Heart right ventricle (tissue), 16 donors: ENCODE measurements around the gene UCP2. TPM values are rescaled to one million over a fixed set of nuclear protein-coding genes. Genes with fewer than 3 reads are reported as not detected.

ENCODE experiments used
- ATAC-seq, 8 donors: fragments of 200-7000 bp; cut with Tn5 transposase; one replicate each; pipeline ENCODE4 v1.9.1; 2020; ENCODE audit warnings: mild to moderate bottlenecking in 8 of 8, moderate library complexity in 8 of 8, moderate number of reproducible peaks in 1 of 8
- DNase-seq, 2 donors: peaks; one replicate each; pipeline ENCODE4 v3.0.0-alpha.2; 2020
- H3K27ac ChIP-seq, 10 donors: fragments of 200-600 bp; sonication (generic) in 2 of 10; one replicate each; pipeline versions ENCODE4 v1.5.0 to v1.8.0; 2020 to 2022; ENCODE audit warnings: mild to moderate bottlenecking in 3 of 10
- H3K27me3 ChIP-seq, 7 donors: fragments of 200-600 bp; one replicate each; pipeline ENCODE4 v1.8.0; 2021 to 2022; ENCODE audit warnings: mild to moderate bottlenecking in 2 of 7
- H3K36me3 ChIP-seq, 9 donors: fragments of 200-600 bp; sonication (generic) in 1 of 9; one replicate each; pipeline versions ENCODE4 v1.5.0 to v1.8.0; 2020 to 2022; ENCODE audit warnings: mild to moderate bottlenecking in 2 of 9
- H3K4me1 ChIP-seq, 9 donors: fragments of 200-600 bp; sonication (generic) in 1 of 9; one replicate each; pipeline versions ENCODE4 v1.5.0 to v1.8.0; 2020 to 2022; ENCODE audit warnings: mild to moderate bottlenecking in 4 of 9
- H3K4me3 ChIP-seq, 10 donors: fragments of 200-600 bp; sonication (generic) in 2 of 10; one replicate each; pipeline versions ENCODE4 v1.5.0 to v1.8.0; 2020 to 2022; ENCODE audit warnings: mild to moderate bottlenecking in 7 of 10, moderate library complexity in 2 of 10
- H3K9me3 ChIP-seq, 11 donors: fragments of 200-600 bp in 10 of 11; sonication (generic) in 2 of 11; one replicate each; pipeline versions ENCODE4 v1.5.0 to v1.8.0; 2013 to 2022; ENCODE audit warnings: mild to moderate bottlenecking in 2 of 11, control low read depth in 1 of 11, moderate library complexity in 1 of 11
- WGBS, 2 donors: extraction: QIAGEN DNeasy Blood & Tissue Kit; methylation state at CpG; one replicate each; pipeline ENCODE4 v1.1.7; 2013; ENCODE audit warnings: inconsistent platforms in 1 of 2; 5-methylcytosine and 5-hydroxymethylcytosine counted together
- intact Hi-C, 10 donors: fragments of 100-400 bp; cut with DNase I; formaldehyde crosslinking; loops; one replicate each; pipeline versions ENCODE4 v1.11.1 to v1.14.2; 2022
- polyA plus RNA-seq, 2 donors: library from polyadenylated mRNA; stranded (reverse); fragments of 200-250 nt; gene quantifications; one replicate each; pipeline ENCODE4 v1.2.3, GENCODE V29; 2013
- total RNA-seq, 10 donors: library from RNA; stranded (reverse); fragmentation: NEBNext Ultra II Directional in 3 of 10; extraction: Animal tissue kit (Norgen Biotek cat#: 25700) in 3 of 10; gene quantifications; one replicate each; pipeline versions ENCODE4 v1.2.1 to v1.2.4, GENCODE V29; 2021 to 2023
- TF ChIP-seq, protein P1 (sequence below), 9 donors: fragments of 200-600 bp; sonication (generic) in 2 of 9; IDR thresholded peaks; one replicate each; pipeline versions ENCODE4 v1.5.0 to v1.8.0; 2021 to 2022; ENCODE audit warnings: antibody characterized with exemption in 9 of 9, mild to moderate bottlenecking in 5 of 9, moderate library complexity in 1 of 9
- donor health status: Arrhythmogenic right ventricular cardiomyopathy.
- donor health status: ischemic (EF 13 %, LVEDD 7.1; RV severe dilation, severe dysfunction).
- donor health status: healthy with polysubstance abuse.
- donor health status: DM: no; HTN: yes; CAD: no.
- donor health status: DM: no; HTN: no; CAD: no.
- donor health status: ischemic (EF 25% LVEDD 6.9; RV normal size, moderate dysfunction).
- donor health status: ischemic (EF 25% LVEDD 5.7; RV mildly dilated, moderate dysfunction).
- donor health status: healthy.
- donor health status: DM: yes; HTN: yes; CAD: no.
- donor health status: Ischemic cardiomyopathy.
- donor health status: ischemic (EF 35%, LVEDD 5.7; RV mildly dilated, moderate dysfunction).
- donor health status: nonischemic (EF 11% LVEDD 7.7; RV severe dilation, severe dysfunction).
- donor health status: DM: yes; HTN: yes; CAD: no.
- donor health status: PGD.
- donor health status: ischemic (EF 29% LVEDD 5.4; RV normal size, mild dysfunction).
- donor health status: nonischemic (EF 23%, LVEDD 6.1; RV moderate dilation, normal function).

The UCP2 gene
- total and polyA plus RNA-seq, 12 donors: 10.2 to 73.3 (median 18.1) TPM

DNA sequence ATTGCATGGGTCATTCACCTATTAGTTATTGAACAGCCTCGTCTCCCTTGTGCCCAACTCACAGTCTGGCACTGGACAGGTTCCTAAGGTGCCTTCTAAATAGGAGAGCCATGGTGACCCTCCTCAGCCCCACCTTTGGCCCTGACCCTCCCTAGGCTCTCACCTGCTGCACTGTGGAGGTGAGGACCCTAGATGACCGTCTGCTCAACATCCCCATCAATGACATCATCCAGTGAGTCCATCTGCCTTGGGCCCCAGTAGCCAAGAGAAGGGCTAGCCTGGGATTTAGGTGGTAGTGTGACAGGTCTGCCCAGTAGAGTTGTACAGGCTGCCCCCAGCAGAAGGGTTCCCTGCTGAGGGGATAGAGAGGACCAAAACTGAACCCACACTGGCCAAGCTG lies 13.6 kb downstream of the UCP2 start:
- Histone ChIP-seq H3K27me3 (peaks cover 0 to 4% (median 0%) of the 10 kb centered on the region in 7 donors), H3K4me3 (no peak overlapping the region), H3K4me1 (peaks cover 0 to 23% (median 10%) of the 10 kb centered on the region in 9 donors), H3K27ac (no peak overlapping the region), H3K36me3 (peaks cover 0 to 4% (median 0%) of the 10 kb centered on the region in 9 donors), H3K9me3 (no peaks in the 10 kb centered on the region)
- no peak for ATAC-seq
- TF ChIP-seq, protein P1, sequence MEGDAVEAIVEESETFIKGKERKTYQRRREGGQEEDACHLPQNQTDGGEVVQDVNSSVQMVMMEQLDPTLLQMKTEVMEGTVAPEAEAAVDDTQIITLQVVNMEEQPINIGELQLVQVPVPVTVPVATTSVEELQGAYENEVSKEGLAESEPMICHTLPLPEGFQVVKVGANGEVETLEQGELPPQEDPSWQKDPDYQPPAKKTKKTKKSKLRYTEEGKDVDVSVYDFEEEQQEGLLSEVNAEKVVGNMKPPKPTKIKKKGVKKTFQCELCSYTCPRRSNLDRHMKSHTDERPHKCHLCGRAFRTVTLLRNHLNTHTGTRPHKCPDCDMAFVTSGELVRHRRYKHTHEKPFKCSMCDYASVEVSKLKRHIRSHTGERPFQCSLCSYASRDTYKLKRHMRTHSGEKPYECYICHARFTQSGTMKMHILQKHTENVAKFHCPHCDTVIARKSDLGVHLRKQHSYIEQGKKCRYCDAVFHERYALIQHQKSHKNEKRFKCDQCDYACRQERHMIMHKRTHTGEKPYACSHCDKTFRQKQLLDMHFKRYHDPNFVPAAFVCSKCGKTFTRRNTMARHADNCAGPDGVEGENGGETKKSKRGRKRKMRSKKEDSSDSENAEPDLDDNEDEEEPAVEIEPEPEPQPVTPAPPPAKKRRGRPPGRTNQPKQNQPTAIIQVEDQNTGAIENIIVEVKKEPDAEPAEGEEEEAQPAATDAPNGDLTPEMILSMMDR (IDR thresholded peaks at IDR 0.05): no peak
- intact Hi-C loops: loop anchor here in 8 of 10 donors (10.0 kb wide), 6 partner anchors 56 to 126 kb away; no protein-coding TSS in a partner anchor
- no peak for DNase-seq
- 86% methylated on average over 2 of the region's 2 CpGs for WGBS, 2 donors

GRCh38 chr11:73968356-73968966 lies 14.2 kb downstream of the UCP2 start:
- 88 to 94% methylated on average over 15 of the region's 15 CpGs for WGBS, 2 donors
- ATAC-seq: no peak
- no peak for DNase-seq

DNA sequence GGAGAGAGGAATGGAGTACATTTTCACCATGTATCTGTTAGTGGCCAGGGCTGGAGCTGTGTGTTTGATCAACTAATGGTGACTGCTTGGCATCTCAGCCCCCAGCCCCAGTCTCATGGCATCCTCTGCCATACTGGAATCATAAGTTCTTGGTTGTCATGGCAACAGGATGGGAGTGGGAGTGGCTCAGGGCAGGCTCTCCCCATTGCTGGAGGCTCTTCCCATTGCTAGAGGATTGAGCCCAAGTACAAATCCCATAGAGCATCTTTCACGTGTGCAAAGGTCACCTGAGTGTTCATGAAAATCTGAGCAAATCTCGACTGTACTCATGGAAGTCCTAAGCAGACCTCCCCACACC lies 16.9 kb downstream of the UCP2 start:
- 70 to 73% methylated on average over 2 of the region's 2 CpGs for WGBS, 2 donors
- Histone ChIP-seq H3K4me3 (no peak overlapping the region), H3K9me3 (no peaks in the 10 kb centered on the region), H3K27ac (no peak overlapping the region), H3K27me3 (peaks cover 0 to 4% (median 0%) of the 10 kb centered on the region in 7 donors), H3K36me3 (no peaks in the 10 kb centered on the region), H3K4me1 (peaks cover 0 to 15% (median 9%) of the 10 kb centered on the region in 9 donors)
- DNase-seq (no peak), ATAC-seq (no peak)
- intact Hi-C loops: loop anchor here in 8 of 10 donors (2.0 to 10.0 kb wide), 7 partner anchors 17 to 129 kb away; partner anchors contain the start of gene UCP2 (in 1 of the 8)
- TF ChIP-seq, protein P1 (IDR thresholded peaks at IDR 0.05): no peak

More at GRCh38 chr11:73968356-73968966, 14.2 kb downstream of the UCP2 start:
- TF ChIP-seq, protein P1 (IDR thresholded peaks at IDR 0.05): no peak
- intact Hi-C loops: loop anchor here in 8 of 10 donors (10.0 kb wide), 6 partner anchors 56 to 126 kb away; no protein-coding TSS in a partner anchor
- H3K4me1 ChIP-seq: peaks cover 0 to 17% (median 10%) of the 10 kb centered on the region in 9 donors
- H3K36me3 ChIP-seq: peaks cover 0 to 1% (median 0%) of the 10 kb centered on the region in 9 donors
- no peak overlapping the region for H3K4me3 ChIP-seq
- H3K27me3 ChIP-seq: peaks cover 0 to 4% (median 0%) of the 10 kb centered on the region in 7 donors
- H3K27ac ChIP-seq: no peak overlapping the region
- H3K9me3 ChIP-seq: no peaks in the 10 kb centered on the region

DNA sequence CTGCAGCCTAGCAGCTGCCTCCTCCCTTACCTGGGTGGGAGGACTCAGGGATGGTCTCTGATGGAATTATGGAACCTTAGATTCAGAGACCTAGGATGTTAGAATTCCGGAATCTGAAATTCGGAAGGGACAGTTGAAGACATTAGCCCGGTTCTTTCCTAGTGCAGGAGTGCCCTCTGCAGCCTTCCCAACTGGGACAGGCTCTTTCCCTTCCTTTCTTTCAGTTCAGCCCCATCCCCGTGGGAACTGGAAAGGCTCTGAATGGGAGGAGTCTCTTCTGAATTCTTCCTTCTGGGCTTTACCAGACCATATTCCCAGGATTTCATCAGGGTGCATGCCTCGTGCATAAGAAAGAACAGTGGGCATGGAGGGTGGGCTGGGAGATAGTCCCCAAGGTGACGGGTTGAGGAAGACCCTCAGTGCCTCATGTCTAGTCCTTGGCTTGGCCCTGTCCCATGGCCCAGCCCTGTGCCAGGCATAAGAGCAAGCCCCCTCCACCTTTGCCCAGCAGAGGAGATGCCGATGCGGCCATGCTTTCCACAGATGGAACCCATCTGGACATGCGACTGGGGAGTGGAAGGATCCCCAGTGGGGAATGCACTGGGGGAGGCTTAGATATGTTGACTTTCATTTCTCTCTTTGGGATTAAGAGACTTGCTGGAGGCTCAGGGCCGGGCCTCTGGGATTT lies 17.4 kb downstream of the UCP2 start:
- Histone ChIP-seq H3K27ac (no peak overlapping the region), H3K27me3 (peaks cover 0 to 4% (median 0%) of the 10 kb centered on the region in 7 donors), H3K4me1 (peaks cover 0 to 15% (median 8%) of the 10 kb centered on the region in 9 donors), H3K9me3 (no peaks in the 10 kb centered on the region), H3K36me3 (no peaks in the 10 kb centered on the region), H3K4me3 (no peak overlapping the region)
- no peak for DNase-seq
- TF ChIP-seq, protein P1 (IDR thresholded peaks at IDR 0.05): no peak
- ATAC-seq: peak in 3 of 8 donors; percentile 26 to 62 (median 45)
- WGBS, 2 donors: 57 to 59% methylated on average over 10 of the region's 10 CpGs
- intact Hi-C loops: loop anchor here in 8 of 10 donors (2.0 to 10.0 kb wide), 7 partner anchors 18 to 130 kb away; partner anchors contain the start of gene UCP2 (in 1 of the 8)
